ENCODE results near the gene SPPL2A.

DNA sequence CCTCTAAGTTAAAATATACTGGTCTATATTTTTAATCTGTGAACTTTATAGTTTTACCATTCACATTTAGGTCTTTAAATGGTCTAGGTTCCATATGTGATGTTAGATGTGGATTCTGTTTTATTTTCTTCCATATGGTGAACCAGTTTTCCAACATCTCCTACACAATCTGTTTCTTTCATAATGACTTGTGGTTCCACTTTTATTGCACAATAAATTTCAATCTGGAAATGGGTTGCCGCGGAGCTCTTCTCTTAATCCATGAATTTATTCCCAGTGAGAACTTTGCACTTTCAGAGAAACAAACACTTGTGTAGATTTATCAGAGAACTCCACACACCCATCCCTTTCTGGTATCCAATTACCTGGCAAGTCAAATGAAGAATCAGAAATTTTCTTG is 20.9 kb upstream of the SPPL2A start:
- TF ChIP-seq, protein P1, sequence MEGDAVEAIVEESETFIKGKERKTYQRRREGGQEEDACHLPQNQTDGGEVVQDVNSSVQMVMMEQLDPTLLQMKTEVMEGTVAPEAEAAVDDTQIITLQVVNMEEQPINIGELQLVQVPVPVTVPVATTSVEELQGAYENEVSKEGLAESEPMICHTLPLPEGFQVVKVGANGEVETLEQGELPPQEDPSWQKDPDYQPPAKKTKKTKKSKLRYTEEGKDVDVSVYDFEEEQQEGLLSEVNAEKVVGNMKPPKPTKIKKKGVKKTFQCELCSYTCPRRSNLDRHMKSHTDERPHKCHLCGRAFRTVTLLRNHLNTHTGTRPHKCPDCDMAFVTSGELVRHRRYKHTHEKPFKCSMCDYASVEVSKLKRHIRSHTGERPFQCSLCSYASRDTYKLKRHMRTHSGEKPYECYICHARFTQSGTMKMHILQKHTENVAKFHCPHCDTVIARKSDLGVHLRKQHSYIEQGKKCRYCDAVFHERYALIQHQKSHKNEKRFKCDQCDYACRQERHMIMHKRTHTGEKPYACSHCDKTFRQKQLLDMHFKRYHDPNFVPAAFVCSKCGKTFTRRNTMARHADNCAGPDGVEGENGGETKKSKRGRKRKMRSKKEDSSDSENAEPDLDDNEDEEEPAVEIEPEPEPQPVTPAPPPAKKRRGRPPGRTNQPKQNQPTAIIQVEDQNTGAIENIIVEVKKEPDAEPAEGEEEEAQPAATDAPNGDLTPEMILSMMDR (IDR thresholded peaks at IDR 0.05), result no peak
- no peak for TF ChIP-seq POLR2A (IDR thresholded peaks at IDR 0.05)

Measured in tibial nerve (tissue), 3 donors.